HG03354 (cell line): Measurements from ENCODE around the gene TCP11L2.
"Not testable (repeated sequence)": the region's sequence is repeated elsewhere in the genome, so short reads cannot be mapped to it uniquely, and the experiment has no call there.

Experiments
- ATAC-seq: cut with Tn5 transposase; IDR thresholded peaks from one replicate; pipeline ENCODE4 v1.9.1; 2021; ENCODE audit warnings: mild to moderate bottlenecking; ENCODE audit not compliant: unreplicated experiment, poor library complexity, severe bottlenecking

Gene TCP11L2

DNA sequence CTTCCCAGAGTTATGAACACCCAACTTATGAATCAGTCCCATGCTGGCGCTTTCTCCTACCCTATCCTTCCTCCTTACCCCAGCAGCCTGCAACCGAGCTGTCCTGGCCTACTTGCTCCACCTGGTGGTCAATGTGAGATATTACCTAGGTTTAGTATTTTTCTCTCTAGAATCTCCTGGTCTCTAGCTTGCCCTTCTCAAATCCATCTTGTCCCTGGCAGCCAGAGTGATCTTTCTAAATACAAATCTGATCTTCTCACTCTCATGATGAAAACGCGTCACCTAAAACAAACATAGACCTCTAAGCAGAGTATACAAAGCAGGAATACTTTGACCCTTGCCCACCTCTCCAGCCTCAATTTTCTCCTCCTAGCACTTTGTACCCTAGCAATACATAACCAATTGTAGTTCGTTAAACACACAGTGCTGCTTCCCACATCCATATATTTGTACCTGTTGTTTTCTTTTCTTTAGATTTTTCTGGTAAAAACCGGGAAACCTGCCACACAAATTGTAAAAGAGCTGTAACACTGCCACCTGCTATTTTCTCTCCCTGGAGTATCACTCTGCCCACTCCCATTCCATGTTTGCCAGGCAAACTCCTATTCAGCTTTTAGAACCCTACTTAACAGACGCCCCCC, 20.0 kb upstream of the TCP11L2 start:
- peak; percentile 71 for ATAC-seq

DNA sequence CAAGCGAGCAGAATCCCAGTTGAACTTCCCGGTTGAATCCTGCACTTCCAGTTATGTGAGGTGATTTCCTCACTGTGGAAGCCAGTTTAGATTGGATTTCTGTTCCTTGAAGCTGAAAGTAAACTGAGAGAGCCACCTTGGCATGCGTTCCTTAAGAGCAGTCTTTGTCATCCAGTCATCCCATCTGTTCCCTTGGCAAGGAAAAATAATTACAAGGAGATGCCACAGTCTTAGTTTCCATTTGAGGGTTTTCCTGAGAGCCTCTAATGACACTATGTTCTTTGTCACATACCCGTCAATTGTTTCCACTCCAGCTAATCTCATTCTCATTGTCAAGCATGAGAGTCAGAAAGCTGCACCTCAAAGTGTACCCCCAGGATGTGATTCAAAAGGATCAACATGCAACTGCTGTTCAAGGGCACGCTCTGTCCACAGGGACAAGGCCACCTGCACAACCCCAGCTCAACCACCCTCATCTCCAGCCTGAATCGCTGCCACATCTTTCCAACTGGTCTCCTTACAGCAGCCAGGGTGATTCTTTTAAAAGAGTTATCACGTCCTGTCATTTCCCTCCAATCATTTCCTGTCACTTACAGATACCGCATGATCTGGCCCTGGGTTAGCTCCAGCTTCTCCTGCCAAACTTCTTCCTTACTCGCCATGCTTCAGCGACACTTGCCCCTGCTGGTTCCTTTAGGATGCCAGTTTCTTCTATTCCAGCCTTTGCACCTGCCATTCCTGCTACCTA, 18.0 kb upstream of the TCP11L2 start:
- ATAC-seq: no peak

- ATAC-seq: peak; percentile 54
These were observed 16.6 kb upstream of the TCP11L2 start for GRCh38 chr12:106285982-106286381.

GRCh38 chr12:106286576-106287162, 15.9 kb upstream of the TCP11L2 start:
- ATAC-seq: not testable (repeated sequence)

DNA sequence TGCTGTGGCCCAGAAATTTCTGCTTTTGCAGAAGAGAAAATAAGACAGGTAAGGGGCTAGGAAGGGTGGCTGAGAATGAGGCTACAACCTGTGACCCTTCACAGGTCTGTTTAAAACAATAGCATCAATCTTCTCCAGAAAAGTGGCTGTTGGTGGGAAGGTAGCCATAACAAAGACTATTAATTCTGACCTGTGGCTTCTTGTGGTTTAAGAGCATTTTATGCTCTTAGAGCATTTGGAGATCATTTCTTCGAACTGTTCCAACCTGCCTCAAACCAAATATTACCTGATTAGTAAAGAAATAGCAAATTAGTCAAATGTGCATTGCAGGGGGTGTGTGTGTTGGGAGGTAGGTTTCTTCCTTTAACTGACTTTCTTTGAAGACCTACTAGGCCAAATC, 15.2 kb upstream of the TCP11L2 start:
- no peak for ATAC-seq

- ATAC-seq: no peak
These were observed 14.4 kb upstream of the TCP11L2 start for GRCh38 chr12:106288101-106288493.

GRCh38 chr12:106288494-106289195, 13.9 kb upstream of the TCP11L2 start:
- ATAC-seq: no peak

- ATAC-seq: no peak
These were observed 13.3 kb upstream of the TCP11L2 start for GRCh38 chr12:106289196-106289681.

GRCh38 chr12:106290666-106291065, 11.9 kb upstream of the TCP11L2 start:
- no peak for ATAC-seq

GRCh38 chr12:106291342-106291741, 11.2 kb upstream of the TCP11L2 start:
- no peak for ATAC-seq

DNA sequence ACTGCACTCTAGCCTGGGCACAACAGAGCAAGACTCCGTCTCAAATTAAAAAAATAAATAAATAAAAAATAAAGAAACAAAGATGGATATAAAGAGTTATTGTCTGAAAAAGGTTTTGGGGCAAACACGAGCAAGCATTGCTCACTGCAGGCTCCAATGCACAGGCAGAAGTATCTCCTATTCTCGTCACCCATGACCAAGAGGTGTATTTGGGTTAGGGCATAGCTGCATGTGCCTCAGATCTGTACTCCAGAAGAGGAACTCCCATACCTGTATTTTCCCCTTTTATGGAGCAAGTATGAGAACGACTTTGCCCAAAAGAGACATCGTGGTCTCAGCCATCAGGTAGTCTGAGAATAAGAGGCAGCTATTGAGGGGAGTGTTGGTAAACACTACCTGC, 10.2 kb upstream of the TCP11L2 start:
- no peak for ATAC-seq

DNA sequence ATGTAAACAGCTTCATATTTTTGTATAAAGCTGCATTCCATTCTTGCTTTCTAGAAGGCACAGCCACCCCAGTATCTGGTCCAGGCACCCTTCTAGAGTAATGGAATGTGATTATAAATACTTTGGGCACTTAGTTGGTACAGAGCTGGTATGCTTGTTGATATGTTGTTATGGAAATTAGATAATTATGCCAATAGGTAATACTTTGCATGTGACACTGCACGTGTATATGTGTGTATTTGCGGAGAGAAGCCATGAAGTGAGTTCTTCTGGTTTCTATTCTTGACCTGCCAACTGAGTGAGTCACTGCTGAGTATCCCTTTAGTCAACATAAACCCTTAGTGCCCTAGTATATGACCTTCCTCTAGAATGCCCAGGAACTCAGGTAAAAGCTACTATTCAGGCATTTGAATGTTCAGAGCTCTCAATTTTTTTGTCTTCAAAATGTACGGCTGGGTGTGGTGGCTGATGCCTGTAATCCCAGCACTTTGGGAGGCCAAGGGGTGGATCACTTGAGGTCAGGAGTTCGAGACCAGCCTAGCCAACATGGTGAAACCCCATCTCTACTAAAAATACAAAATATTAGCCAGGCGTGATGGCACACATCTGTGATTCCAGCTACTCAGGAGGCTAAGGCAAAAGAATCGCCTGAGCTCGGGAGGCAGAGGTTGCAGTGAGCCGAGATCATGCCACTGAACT, 6.2 kb upstream of the TCP11L2 start:
- no peak for ATAC-seq

DNA sequence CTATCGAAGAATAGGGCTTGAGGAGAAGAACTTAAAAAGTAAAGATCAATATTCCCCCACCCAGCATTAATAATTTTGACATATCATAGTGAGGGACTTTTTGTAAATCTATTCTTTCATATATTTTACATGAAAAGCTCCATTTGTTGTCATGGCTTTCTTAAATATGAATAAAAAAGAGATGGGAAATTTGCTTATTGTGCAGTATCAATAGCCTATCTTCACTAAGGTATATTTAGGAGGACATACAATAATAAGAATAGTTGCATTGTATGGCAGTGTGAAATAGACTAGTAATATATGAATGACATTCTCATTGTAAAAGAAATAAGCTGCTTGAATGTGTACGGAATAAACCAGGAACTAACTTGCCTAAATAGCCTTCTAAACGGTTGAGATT, 5.5 kb upstream of the TCP11L2 start:
- ATAC-seq: no peak

DNA sequence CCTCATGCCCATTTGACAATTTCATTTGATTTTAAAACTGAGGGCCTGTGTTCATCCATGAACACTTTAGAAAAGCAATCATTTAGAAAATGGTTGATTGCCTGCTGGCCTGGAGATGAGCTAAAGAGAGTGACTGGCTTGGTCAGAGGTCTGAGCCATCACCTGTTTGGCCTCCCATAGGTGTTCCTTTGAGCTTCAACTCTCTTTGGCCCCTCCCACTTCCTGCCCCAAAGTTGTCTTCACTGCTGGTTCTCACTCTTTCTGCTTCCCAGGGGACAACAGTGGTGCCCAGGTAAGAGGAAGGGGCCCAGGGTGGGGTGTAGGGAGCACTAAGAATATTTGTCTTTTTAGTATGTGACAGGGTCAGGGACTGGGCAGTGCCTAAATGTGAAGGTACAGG, 4.9 kb upstream of the TCP11L2 start:
- no peak for ATAC-seq

- ATAC-seq: no peak
These were observed 3.2 kb upstream of the TCP11L2 start for GRCh38 chr12:106299202-106299774.

DNA sequence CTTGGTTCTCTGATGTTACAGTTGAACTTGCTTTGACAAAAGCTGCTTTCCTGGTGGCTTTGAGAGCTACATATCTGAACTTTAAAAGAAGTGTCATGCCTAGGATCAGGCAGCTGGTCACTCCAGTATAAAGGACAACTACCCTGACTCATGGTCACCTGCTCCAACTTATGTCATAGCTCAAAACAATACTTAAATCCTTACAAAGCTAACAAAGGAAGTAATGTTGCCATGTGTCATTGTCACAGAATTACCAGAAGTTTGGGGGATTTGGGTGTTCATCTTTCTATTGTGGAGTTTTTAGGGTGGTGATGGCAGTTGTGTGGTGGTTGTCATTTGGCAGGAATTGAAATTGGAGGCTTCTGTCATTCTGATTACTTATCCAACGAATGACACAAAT, 1.8 kb upstream of the TCP11L2 start:
- no peak for ATAC-seq

DNA sequence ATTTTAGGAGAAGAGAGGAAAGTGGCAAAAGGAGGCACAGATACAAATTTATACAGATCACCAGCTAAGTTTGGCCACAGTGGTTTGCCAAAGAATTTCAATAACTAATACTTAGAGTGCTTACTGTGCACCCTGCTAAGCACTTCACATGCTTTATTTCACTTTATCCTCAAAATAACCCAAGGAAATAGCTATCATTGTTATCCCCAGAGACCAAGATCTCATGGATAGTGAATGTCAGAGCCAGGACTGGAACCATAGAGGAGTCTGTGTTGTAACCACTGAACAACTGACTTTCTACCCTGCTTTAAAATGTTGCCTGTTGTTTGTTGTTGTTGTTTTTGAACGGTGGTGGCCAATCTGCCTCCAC, 1.3 kb upstream of the TCP11L2 start:
- ATAC-seq: no peak

DNA sequence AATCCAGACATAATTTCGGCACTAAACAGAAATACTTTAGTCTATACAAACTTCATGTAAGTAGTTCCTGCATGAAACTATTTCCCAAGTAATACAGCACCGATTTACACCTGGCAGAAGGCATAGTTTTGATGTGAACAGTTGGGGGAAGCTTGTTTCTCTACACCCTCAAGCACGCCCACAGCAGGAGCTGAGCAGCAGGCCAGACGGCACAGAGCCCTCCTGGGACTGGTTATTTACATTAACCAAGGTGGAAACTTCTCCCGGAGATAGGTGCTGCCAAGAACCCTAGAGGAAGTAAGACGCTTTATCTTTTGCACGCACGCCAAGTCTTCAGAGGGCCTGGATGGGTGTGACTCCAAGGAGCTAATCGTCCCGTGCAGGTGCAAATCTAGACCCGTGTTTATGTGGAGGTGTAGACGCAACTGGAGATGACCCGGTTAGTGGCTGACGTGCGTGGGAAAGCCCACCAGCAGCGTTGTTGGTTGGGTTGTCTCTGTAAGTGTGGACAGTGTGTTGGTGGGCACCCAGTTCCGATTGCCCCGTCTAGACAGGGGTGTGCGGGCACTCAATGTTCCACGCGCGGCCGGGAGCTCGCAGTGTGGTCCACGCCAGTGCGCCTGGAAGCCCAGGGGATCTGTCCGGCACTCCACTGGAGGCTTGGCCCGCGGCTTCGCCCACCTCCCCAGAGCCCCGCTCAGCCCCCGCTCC, 767 bp upstream of the TCP11L2 start:
- peak; percentile 62 for ATAC-seq

DNA sequence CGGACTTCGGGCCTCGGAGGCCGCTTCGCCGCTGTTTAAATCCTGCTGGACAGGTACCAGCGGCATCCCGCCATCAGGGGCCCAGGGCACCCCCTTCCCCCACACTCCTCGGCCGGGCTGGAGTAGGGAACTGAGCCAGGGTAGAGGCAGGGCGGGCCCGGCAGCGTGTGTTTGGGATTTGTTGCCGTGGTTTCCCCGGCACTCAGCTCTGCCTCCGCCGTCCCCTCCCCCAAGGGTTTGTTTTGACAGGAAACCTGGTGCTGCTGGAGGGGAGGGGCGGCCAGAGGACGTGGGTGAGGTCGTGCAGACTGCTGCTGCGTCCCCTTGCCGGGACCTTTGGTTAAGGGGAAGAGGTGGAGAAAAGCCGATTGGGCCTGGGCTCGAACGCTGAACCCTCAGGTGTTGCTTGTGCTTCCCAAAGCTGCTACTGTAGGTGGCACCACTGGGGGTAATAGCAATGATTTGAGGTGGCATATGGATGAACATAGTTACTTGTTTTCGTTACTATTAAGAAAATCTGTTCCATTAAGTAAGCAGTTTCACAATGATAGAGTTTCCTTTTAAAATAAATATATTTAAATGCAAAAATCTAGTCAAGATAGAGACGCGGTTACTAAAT, 778 bp downstream of the TCP11L2 start:
- ATAC-seq: peak; percentile 43
